Activated CD4-positive, CD25-positive, alpha-beta regulatory T cell treated with anti-CD3 and anti-CD28 coated beads, Interleukin-2, amount 50 U/mL, for 24 hours (primary cell): ENCODE results near the gene SOBP.
A peak's percentile ranks its signal among the peaks of the same experiment; 100 is the strongest.

Experiments used
- ATAC-seq, 2 donors: fragments of 150-1000 bp; cut with Tn5 transposase; one replicate each; pipeline ENCODE4 v1.10.0; 2021; ENCODE audit warnings: mild to moderate bottlenecking in 1 of 2, moderate library complexity in 1 of 2

The SOBP gene

DNA sequence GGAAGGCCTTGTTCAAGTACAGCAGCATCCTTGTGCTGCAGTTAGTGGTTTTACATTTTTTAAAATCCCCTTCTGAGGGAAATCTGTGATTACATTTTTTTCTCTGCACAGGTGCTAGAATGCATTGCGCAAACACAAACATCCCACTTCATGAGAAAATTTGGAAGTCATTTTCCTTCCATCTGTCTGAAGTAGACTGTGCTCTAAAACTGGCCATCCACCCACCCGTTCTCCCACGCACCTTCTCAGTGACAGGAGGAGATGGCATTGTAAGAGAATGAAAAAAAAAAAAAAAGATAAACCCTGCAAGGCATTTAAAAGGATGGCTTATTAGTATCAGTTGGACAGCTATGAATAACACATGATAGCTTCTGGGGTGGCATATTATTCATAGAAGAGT lies 65.0 kb downstream of the SOBP start:
- ATAC-seq, result no peak

DNA sequence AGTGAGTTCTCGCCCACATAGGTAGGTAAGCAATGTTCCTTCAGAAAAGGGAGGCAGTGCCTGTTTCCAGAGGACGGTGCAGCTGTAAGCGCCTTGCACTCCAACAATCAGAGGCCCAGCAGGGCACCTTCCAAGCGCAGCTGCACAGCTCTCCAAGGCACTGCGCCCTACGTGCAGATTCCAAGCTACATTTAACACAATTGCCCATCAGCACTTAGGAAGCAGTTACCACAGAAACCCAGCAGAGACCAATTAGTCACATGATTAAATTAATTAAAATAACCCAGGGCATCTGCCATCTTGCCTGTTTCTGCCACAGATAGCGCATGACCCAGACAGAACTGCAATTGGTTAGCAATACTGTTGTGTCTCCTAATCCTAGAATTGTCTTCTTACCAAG lies 65.5 kb downstream of the SOBP start:
- no peak for ATAC-seq

DNA sequence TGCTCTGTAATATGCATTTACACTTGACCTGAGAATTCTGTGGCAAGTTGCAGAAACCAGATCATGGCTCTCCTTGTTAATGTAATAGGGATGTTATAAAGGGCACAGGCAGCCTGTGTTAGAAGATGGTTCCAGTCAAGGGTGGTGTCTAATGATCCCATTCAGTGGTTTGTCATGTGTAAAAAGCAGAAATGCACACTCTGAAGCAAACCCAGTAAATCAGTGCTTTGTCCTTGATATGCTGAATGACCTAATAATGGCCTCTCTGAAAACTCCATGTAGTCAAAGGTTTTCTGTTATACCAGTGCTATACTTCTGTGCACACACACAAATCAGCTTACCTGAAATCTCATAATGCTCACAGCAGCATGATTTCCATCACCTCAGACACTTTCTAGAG lies 66.2 kb downstream of the SOBP start:
- ATAC-seq, result no peak

DNA sequence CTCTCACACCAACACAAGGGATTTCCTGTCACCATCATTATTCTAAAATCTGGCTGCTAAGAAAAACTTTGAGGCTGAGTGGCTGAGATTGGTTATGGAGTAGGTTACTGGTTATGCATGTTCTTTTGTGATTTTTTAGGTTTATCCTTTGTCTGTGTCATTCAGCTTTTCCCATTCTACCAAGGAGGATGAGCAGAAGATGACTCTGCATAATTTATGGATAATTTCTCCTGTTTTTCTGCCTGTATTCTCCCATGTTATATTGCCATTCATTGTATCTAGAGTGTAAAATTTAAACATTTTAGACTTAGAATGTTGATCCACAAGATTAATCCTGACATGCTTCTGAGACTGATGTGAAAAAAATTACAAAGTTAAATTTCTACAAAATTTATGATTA lies 67.8 kb downstream of the SOBP start:
- no peak for ATAC-seq

DNA sequence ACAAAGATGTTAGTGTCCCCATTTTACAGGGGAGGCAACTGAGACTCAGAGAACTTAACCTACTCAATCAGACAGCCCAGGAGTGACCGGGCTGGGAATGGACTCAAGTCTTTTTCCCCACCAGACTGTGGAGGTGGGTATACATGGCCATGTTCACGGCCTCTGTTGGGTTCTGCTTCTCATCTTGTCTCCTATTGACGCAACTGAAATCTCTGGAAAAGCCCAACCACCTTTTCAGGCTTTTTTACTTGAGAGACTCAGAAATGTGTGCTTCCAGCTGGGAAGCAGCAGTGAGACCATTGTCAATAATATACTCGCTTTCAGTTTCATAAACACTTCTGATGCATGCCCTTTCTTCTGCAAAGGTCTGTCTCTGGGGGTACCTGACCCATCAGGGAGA lies 70.7 kb downstream of the SOBP start:
- no peak for ATAC-seq

DNA sequence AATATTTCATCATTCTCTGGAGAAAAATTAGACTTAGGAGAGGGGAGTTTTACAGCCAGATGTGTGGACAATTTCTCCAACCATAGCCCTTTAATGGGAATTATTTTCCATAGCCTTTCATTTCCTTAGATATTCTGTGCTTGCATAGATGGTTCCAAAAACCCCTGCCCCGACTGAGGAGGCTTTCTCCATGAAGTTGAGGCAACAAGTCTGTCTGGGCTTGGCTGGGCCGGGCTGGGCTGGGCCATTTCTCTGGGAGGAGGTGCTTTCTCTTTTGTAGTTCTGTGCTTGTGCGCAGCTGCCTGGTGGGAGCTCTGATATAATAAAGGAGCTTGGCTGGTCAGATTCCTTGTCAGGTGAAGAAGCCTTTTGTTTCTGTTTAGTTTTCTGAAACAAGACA lies 71.4 kb downstream of the SOBP start:
- no peak for ATAC-seq

DNA sequence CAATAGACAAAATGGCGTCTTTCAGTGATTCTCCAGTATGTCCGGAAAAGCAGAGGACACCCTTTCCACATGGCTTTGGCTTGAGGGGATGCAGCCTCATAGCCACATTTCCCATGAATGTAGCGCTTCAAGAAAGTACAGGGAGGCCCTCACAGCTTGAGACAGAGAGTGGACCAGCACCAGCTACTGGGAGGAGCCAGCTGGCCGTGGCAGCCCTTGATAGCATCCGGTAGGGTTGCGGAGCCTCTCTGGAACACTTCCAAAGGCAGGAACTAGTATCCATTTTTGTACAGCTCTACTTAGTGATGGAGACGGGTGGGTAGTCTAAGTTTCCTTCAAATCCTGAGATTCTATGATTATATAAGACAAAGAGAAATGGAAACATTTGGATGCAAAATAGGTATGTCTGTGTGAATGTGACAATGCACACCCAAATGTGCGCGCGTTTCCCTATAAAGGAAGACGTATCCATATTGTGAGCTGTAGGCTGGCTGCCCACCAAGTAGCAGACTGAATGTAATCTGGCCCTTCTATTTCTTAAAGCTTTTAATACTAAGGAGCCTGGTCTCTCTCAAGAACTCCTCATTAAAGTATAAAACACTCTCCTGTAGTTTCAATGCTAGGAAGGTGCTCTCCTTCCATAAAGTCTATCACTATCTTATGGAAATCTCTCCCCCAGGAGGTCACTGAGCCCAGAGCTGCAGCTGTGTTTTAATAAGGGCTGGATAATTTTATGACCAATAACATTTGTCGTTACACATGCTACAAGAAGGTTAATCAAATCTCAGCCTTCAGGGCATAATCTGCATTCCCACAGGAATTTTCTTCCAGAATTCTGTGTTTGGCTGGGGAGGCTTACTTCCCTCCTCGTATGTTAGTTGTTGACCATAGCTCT lies 74.0 kb downstream of the SOBP start:
- ATAC-seq, result no peak

DNA sequence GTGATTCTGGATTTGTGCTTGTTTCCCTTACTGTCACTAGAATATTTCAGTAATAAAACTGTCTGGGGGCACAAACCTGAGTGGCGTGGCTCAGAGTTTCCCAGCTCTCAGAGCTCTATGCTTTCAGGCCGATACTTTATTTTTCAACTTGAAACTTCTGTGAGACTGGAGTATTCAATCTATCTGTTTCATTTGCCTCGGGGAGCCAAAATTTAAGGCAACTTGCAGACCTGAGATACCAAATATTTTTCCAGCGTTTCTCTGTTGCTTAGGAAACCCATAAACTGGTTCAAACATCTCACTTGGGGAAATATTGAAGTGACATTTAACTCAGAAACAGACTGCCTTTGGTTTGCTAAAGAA lies 74.7 kb downstream of the SOBP start:
- ATAC-seq, result no peak

DNA sequence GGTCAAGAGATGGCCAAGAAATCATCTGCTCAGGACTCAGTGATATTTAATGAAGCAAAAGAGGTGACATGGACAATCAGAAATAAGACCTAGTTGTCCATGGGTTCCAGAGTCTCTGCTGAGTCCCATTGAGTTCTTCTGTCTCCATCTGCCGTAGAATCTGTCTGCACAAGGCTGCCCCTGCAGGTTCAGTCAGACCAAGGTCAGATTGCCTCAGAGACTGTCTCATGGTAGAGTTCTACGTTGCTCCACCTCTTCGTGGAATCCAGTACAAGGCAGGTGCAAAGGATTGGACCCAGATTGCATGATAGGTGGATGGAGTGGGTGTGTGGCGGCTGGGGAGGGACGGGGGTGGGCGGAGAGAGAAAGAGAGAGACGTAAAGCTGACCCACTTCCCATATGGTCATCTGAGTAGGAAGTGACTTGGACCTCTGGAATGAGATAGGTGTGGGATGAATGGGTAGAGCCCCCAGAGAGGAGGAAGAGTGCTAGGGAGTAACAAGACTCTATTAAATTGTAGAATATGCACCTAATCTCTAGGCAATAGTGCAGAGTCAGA lies 75.3 kb downstream of the SOBP start:
- no peak for ATAC-seq

DNA sequence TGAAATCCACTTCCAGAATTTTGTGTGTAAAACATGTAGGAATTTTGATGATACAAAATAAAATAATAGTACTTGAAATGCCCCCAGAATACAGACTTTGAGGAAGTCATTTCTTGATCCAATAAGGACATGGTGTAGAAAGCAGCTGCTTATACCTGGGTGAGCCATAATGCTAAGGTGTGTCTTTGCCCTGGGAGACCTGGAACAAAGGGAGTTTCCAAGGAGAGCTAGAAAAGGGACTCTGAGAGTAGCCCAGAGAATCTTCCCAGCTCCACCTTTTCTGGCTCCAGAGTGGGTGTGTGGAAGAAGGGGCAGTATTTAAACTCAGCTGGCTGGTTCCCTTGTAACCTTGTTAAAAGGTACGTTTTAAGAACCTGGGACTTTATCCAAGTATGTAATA lies 77.7 kb downstream of the SOBP start:
- ATAC-seq, result no peak

DNA sequence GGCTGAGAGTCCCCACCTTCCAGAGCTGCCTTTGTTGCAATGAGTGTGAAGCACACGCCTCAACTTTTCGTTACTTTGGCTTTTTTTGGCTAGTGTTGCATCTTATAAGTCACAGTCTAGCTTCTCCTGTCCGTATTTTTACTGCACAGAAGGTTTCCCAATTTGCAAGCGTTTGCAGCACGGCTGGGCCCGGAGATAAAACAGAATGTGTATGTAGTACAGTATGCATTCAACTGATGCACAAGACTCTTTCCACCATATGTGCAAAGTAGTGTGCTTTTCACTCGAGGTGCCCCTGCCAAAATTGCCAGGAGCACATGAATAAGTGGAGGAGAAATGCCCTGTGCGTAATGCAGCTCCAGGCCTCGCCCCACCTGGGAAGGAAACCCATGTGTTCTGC lies 79.6 kb downstream of the SOBP start:
- no peak for ATAC-seq

DNA sequence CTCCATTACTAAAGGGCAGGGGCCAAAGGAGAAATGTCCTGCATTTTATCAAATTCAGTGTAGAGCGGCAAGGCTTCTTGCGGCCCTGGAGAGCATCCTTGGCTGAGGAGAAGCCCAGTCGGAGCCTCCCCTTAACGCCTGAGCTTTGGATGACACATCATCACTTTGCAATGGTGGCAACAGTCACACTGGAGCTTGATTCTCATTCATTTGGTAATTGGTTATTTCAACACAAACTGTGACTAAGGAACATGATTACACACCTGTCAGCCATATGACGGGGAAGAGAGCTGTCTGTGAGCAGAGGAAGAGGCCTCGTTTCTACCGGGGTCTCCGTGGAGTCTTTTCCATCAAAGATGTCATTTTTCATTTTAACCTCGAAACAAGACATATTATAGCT lies 81.4 kb downstream of the SOBP start:
- no peak for ATAC-seq

DNA sequence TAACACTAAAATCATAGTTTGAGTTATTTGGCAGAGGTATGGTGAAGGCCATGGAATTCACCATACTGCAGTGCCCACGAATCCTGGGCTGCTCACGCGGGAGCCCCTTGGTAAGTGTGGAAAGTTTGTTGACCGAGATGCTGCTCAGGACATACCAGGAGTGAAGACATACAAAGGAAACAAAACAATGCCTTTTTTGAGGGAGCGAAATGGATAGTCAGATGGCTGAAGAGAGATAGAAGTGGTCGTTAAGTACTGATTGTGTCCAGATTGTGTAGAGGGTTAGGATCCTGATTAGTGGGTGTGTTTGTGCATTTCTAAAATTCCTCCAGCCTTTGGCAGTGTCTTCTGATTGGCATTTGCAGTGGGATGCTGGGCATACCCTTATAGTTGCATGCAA lies 83.0 kb downstream of the SOBP start:
- no peak for ATAC-seq

DNA sequence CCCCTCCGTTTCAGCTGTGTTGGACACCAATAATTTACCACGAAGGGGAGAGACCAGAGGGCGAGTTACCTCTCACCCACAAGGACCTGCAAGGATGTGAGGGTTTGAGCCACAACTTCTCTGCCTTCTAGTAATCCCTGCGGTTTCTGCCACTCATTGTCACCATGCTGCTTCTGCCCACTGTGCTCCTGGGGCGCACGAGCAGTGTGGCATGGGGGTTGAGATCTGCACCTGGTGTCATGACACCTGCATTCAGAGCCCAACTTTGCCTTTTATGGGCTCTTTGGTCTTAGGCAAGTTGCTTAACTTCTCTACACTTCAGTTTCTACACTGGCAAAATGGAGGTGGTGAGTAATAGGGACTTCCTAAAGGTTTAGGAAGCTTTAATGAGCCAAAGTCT lies 84.9 kb downstream of the SOBP start:
- no peak for ATAC-seq

DNA sequence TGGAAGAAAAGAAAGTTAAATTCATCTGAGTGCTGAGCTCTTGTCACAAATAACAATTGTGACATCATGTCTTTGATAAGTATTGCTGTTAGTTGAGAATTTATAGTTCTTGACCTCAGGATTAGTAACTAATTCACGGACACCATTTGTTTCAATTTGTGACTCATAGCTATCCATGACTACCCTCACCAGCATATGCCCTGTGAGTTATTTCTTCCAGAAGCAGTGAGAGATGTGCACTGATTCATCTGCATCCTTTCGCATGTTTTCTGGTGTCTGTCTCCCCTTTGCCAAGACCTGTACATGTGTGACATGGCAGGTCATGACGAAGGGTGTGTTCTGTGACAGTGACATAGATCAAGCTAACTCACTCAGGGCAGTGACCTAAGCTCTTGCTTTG lies 86.9 kb downstream of the SOBP start:
- ATAC-seq, result peak; percentile 66 to 81

DNA sequence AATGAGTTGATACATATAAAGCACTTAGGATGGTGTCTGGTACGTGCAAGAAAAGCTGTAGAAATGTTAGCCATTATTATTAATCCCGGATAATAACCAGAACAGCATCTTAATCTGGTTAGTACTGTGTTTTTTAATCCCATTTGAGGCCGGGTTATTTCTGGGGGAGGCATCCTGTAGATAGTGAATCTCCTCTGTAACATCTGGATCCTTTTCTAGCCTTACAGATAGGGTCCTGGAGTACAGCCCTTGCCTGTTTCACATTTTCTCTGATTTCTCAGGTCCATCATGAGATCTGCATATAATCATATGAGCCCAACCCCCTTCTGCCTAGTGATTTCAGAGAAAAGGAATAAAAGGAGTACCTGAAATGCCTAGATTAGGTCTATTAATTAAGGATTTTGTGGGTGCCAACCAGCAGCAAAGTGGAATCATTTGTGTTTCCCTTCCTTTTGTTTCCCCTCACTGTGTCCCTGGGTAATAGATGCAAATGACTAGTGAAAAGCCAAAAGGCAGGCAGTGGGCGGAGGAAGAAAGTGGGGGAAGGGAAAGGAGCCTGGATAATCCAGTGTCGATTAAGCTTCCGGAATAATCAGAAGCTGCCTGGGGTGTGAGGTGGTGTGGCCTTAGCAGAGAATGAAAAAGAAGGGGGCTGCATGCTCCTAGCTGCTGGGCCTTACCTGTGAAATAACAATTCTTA lies 88.9 kb downstream of the SOBP start:
- no peak for ATAC-seq

DNA sequence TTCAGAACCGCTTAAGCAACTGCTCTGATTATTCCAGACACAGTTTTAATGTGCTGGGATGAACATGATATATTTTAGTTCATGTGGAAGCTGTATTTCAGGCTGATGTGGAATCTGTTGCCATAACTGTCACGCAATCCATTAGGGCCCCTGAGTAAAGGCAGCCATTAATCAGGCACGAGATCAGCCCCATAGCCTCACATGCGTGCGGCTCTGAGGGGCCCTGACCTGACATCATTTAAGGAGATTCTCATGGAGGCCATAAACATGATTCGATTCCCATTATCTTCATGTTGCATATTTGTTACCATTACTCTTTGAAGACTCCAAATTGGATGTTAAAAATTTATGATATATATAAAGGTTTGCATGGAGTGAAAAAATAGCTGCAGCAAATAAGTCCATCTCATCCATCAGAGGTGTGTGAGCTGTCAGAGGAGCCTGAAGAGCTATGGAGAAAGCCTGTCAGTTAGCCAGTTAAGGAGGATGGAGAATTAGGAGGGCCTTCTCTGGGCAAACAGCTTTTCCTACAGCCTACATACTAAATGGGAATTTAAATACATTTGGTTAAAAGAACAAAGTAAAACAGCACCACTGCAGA lies 89.6 kb downstream of the SOBP start:
- no peak for ATAC-seq

DNA sequence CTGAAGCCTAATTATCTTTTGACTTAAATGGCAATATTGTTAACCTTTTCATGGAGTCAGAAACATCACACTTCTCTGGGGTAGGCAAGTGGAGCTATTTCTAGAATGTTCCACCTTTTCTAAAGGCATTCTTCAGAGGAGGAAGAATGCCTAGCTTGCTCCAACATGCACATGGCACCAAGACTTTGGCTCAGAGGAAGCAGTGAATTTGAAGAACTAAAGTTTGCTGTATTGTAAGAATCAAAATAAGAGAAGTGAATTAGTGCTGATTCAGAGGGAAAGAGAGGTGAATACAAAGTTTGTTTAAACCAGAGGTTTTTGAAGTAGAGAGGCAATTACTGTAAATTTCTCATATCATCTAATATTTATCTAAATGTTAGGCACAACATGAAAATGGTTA lies 92.2 kb downstream of the SOBP start:
- ATAC-seq, result no peak

DNA sequence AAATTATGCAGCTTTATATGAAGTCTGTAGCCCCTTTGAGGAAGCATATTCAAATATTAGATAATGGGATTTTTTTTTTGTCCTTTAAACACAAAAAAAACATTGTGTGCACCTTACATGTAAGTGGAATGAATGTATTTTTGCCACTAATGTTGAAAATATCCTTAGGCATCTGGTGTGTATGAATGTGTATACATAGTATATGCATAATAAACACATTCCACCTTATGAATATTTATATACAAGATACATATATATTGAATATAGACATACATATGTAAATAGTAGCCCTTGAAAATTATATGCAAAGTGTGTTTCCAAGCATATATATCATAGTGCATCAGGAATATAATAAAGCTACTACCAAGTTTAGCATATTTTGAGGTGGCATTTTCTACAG lies 94.8 kb downstream of the SOBP start:
- ATAC-seq, result no peak

DNA sequence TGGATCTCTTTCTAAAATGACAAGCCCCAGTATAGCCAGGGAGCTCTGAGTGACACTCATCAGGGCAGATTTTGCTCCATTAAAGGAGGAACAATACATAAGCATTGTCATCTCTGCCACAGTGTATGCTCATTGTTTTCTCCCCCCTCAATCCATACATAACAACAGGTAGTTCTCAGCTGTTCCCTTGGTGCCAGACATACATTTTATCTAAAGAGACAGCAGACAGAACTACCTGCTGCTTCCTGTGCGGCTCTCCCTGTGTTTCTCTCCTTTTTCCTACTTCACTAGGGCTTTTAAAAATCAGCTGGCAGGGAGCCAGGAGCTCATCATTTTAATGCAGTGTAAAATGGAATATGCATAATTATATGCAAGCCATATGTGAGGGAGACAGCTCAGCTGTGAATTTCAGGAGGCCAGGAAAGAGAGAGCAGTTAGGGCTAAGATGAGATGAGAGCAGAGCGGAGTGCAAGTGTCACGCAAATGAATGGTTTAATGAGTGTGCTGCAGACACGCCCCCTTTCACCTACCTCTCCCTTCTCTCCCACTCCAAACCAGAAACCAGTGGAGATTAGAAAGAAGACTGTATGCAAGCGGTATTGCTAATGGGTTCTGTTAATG lies 96.0 kb downstream of the SOBP start:
- ATAC-seq, result no peak

DNA sequence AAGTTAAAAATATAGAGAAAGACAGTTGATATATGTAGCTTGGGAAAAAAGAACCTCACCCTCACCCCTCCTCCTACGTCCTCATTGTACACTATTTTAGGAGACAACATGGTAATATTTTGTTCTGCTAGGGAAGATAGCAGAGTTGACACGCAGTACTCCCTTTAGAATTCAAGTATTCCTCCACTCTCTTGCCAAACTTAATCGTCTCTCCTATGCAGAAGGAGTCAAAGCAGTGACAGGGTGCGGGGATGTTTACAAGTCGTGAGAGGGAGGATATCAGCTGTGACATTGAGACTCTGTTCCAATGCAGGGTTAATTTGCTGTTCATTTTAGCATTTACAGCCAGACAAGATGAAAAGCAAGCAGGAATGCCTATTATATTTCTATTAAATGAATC lies 97.5 kb downstream of the SOBP start:
- no peak for ATAC-seq

DNA sequence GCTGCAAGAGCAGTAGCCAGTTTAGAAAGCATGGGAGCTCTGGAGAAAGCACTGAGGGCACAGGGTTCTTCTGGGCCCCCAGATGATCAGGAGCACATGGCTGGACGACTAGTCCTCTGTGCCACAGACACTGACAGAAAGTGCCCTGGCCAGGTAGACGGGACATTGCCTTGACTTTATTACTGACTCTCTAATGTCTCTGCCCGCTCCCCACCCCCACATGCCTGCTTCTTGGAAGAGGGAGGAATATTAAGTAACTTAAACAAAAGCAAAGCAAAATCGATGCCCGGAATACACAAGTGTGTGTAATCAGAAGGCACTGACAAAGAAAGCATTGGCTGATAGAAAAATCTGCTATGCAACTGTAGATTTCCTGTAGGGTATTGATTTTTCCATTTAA lies 99.3 kb downstream of the SOBP start:
- ATAC-seq, result no peak

DNA sequence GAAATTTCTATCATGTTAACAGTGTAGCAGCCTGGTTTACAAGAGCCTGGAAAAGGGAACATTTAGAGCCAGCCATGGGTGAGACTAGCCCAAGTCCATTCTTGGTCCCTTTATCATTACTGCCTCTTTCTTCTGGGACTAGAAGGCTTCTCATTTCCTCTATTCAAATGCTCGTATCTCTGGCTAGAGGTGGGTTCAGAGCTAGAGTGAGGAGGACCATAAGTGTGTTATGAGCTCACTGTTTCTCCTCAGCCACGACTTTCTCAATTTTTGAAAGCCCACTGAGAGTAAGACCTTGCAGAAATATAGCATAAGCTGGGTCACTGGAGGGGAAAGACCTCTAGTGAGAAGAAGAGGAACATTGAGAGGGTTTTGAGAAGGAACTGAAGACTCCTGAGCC lies 100.0 kb downstream of the SOBP start:
- ATAC-seq, result no peak
